ENCODE measurements around the gene LCN12. TPM values are rescaled to one million over a fixed set of nuclear protein-coding genes. Genes with fewer than 3 reads are reported as not detected.

Gene LCN12
- polyA plus RNA-seq, 1 donor = 0.71 TPM

- DNase-seq (ENCODE audit: low read depth) = no peak
Measured at GRCh38 chr9:136973618-136974617, 21.8 kb downstream of the LCN12 start.

GRCh38 chr9:136974817-136975535, 22.9 kb downstream of the LCN12 start:
- no peak for DNase-seq (ENCODE audit: low read depth)

DNA sequence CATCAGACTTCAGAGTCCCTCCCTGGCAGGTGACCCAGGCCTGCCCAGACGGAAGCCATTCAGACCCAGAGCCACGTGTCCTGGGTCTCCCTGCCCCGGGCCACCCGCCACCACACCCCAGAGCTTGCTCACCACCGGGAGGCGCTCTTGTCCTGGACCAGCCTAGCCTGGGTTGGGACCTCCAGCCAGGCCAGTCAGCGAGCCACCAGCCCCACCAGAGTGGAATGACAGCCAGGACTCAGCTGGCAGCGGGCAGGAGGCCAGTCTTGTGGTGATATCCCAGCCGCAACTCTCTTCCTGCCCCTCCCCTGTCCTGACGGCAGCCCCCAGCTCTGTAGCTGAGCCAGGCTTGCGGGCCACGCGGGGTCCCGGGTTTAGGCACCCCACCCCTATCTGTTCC, 23.6 kb downstream of the LCN12 start:
- DNase-seq (ENCODE audit: low read depth) = no peak

GRCh38 chr9:136977223-136977622, 25.1 kb downstream of the LCN12 start, which contains the start of gene PTGDS:
Gene PTGDS, plus strand, starts transcription at chr9:136977504. Its CDS starts 75 bp downstream, at chr9:136977579.
- DNase-seq (ENCODE audit: low read depth) = no peak

GRCh38 chr9:136977649-136978072, 25.6 kb downstream of the LCN12 start:
- no peak for DNase-seq (ENCODE audit: low read depth)

- DNase-seq (ENCODE audit: low read depth) = no peak
Measured at GRCh38 chr9:136978073-136978864, 26.2 kb downstream of the LCN12 start.

GRCh38 chr9:136978865-136979544, 26.9 kb downstream of the LCN12 start:
- DNase-seq (ENCODE audit: low read depth) = no peak

DNA sequence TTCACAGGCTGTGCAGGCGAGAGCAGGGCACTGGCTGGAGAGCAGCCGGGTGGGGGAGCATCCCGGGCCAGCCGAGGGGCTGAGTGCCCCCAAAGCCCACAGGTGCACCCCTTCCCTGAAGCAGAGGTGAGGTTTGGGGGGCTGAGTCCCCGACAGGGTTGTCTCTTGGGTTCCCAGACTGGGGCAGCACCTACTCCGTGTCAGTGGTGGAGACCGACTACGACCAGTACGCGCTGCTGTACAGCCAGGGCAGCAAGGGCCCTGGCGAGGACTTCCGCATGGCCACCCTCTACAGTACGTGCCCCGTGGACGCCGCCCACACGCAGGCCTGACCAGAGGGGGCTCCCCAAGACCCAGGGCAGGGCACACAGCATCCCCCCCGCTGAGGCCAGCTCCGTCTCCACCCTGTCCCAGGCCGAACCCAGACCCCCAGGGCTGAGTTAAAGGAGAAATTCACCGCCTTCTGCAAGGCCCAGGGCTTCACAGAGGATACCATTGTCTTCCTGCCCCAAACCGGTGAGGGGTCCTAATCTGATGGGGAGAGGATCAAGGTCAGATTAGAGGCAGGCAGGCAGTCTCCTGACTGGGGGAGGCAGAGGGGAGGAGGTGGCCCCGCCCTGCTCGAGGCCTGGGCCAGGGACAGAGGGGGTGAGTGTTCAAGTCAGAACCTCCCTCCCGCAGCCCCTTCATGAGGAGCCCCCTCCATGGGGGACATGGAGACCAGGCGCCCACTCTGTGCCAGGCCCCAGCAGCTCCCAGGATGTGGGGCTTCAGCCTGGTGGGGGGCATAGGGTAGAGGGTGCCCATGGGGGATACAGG, 27.9 kb downstream of the LCN12 start:
- DNase-seq (ENCODE audit: low read depth) = no peak

- no peak for DNase-seq (ENCODE audit: low read depth)
Measured at GRCh38 chr9:136980669-136981478, 28.8 kb downstream of the LCN12 start.

DNA sequence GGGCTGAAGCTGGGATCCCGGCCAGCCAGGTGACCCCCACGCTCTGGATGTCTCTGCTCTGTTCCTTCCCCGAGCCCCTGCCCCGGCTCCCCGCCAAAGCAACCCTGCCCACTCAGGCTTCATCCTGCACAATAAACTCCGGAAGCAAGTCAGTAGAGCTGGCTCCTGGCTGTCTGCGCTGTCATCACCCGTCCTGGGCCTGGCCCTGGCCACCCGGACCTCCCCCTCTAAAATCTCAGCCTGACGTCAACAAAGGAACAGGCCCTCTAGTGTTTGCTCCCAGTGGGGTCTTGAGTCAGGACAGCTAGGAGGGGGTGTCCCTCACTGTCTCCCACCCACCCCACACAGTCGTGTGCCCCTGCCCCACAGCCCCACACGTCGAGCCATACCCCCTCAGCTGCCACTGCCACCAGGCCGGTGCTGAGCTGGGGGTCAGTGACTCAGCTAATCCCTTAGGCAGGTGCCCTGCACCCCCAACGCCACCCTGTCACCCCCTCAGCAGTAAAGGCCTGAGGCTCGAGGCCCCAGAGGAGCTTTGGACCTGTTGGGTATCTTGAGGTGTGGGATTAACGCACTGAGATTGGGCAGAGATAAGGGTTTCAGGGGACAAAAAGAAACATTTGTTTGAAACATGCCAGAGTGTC, 29.6 kb downstream of the LCN12 start:
- DNase-seq (ENCODE audit: low read depth) = no peak

- no peak for DNase-seq (ENCODE audit: low read depth)
Measured at GRCh38 chr9:136982232-136983051, 30.4 kb downstream of the LCN12 start, which contains the start of gene LCNL1. Gene LCNL1, plus strand, starts transcription at chr9:136982993. Its CDS starts 594 bp downstream, at chr9:136983587.

DNA sequence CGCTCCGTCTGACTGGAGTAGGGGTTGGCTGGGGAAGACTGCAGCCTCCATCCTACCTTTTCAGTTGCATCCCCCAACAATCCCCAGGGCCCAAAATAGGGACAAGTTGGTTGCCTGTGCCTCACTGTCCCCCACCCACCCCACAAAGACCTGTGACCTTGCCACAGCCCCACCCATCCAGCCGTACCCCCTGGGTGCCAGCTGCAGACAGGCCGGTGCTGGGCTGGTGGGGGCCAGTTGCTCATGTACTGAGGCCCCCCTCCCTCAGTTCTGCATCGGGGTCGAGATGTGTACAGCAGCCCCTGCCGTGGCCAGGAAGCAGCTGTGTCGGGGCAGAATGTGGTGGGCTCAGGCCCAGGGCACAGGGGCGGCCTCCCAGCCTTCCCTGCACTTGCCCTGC, 31.1 kb downstream of the LCN12 start:
- no peak for DNase-seq (ENCODE audit: low read depth)

GRCh38 chr9:136983656-136984314, 31.7 kb downstream of the LCN12 start:
- no peak for DNase-seq (ENCODE audit: low read depth)

DNA sequence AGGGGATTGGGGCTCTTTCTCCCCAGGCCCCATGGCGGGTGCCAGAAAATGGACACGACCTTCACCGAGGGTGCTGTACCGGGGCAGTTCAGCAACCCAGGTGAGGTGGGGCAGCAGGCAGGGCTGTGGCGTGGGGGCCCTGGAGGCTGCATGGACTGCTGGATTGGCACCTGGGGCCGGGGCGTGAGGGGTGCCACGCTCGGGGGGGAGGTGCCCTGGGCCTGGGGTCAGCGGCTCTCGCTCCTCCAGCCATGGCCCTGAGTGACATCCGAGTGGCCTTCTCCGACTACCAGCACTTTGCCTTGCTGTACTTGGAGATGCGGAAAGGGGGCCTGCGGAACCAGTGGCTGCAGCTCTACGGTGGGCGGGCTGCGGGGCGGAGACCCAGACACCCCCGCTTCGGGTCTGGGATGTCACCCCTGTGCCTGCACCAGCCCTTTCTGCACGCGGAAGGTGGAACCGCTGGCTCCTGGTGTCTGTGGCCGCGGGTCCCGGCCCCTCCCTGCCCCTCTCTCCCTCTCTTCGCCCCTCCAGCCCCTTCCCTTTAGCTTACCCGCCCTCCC, 32.5 kb downstream of the LCN12 start:
- DNase-seq (ENCODE audit: low read depth) = no peak

DNA sequence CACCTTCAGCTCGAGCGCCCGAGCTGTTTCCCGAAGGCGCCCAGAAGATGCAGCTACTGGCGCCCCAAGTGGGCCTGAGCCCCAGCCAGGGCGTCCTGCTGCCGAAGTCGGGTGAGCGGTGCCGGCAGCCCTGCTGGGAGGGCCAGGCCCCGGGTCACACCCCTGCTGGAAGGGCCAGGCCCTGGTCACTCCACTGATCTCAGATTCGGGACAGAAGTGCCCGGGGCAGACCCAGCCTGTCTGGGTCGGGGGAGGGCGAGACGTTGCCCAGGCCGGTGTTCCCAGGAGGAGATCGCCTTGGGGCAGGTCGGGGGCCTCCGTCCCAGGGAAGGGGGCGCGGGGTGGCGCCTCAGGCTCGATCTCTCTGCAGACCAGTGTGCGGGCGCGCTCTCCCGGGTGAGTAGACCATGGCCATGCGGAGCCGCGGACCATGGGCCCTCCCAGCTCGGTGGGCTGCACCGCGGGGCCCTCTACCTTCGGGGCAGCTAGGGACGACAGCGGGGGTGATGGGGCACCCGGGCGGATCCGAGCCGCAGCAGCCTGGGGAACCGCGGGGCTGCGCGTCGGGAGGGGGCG, 33.0 kb downstream of the LCN12 start:
- no peak for DNase-seq (ENCODE audit: low read depth)

GRCh38 chr9:136985853-136986252, 33.8 kb downstream of the LCN12 start:
- DNase-seq (ENCODE audit: low read depth) = no peak

DNA sequence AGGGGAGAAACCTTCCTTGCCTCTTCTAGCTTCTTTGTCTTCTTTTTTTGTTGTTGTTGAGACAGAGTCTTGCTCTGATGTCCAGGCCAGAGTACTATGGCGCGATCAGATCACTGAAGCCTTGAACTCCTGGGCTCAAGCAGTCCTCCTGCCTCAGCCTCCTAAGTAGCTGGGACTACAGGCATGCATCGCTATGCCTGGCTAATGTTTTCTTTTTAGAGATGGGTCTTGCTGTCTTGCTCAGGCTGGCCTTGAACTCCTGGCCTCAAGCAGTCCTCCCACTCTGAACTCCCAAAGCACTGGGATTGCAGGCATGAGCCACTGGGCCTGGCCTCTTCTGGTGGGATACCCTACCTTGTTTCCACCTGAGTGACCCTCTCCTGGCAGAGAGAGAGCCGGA, 36.8 kb downstream of the LCN12 start:
- DNase-seq (ENCODE audit: low read depth) = no peak

Measured in forelimb muscle (tissue), 1 donor.